ENCODE measurements around the gene GPC5. TPM values are rescaled to one million over a fixed set of nuclear protein-coding genes. Genes with fewer than 3 reads are reported as not detected.

The GPC5 gene
- polyA plus RNA-seq, 4 donors: 0.18 to 0.86 TPM; not detected in 2

DNA sequence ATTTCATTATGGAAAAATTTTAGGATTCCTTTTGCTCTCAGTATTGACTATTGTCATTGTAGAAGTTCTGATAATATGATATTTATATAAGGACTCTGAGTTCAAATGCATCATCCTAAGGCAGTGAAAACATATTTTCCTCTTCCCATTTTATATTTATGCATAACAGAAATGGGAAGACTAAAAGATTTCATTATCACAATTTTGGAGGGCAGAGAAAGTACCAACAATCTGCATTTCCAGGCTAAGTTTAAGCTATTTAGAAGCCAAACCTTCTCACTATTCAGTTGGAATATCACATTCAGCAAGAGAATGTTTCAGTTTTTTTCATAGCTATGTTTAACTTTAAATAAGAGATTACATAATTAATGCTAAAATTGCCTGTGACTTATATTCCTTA, 1269.7 kb downstream of the GPC5 start:
- no peak for FAIRE-seq
- H3K4me3 ChIP-seq (ENCODE audit: low read depth in 1 of 3, low read length in 3 of 3): no peak overlapping the region
- no peaks in the 10 kb centered on the region for H3K9me3 ChIP-seq (ENCODE audit: control insufficient read depth in 2 of 2, insufficient read depth in 1 of 2, low read depth in 1 of 2, low read length in 1 of 2)
- H3K4me1 ChIP-seq (ENCODE audit: control insufficient read depth in 3 of 3, insufficient read depth in 2 of 3, low read depth in 1 of 3, low read length in 2 of 3): no peaks in the 10 kb centered on the region
- DNase-seq: no peak
- no peaks in the 10 kb centered on the region for H3K27me3 ChIP-seq (ENCODE audit: control insufficient read depth in 3 of 3, insufficient read depth in 3 of 3, low read length in 3 of 3)
- no peaks in the 10 kb centered on the region for H3K36me3 ChIP-seq (ENCODE audit: control insufficient read depth in 3 of 3, insufficient read depth in 2 of 3, low read depth in 1 of 3, low read length in 3 of 3)
- no peak overlapping the region for H3K27ac ChIP-seq (ENCODE audit: low read depth in 1 of 3, low read length in 2 of 3)

DNA sequence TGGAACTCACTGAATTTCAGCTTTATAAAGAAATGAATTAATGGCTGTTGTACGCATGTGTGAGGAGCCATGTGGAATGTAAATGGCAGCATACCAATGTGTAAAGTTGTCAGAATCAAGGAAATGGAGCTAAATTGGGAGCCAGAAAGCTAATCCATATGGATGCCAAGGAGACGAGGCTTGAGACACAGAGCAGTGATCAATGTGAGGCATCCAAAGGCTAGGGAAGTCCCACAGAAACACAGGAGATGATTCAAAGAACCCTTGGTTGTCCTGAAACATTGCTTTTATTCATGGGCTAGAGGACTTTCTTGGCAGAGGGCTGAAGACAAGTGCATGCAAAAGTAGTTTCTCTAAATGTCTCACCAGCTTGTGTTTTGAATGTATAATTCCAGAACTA, 1271.7 kb downstream of the GPC5 start:
- no peaks in the 10 kb centered on the region for H3K27me3 ChIP-seq (ENCODE audit: control insufficient read depth in 3 of 3, insufficient read depth in 3 of 3, low read length in 3 of 3)
- H3K4me1 ChIP-seq (ENCODE audit: control insufficient read depth in 3 of 3, insufficient read depth in 2 of 3, low read depth in 1 of 3, low read length in 2 of 3): no peaks in the 10 kb centered on the region
- WGBS, 3 donors: 85 to 93% (median 93%) methylated on average over 2 of the region's 2 CpGs
- no peak for DNase-seq
- H3K36me3 ChIP-seq (ENCODE audit: control insufficient read depth in 3 of 3, insufficient read depth in 2 of 3, low read depth in 1 of 3, low read length in 3 of 3): no peaks in the 10 kb centered on the region
- no peak for FAIRE-seq
- H3K4me3 ChIP-seq (ENCODE audit: low read depth in 1 of 3, low read length in 3 of 3): no peak overlapping the region
- H3K27ac ChIP-seq (ENCODE audit: low read depth in 1 of 3, low read length in 2 of 3): no peak overlapping the region
- H3K9me3 ChIP-seq (ENCODE audit: control insufficient read depth in 2 of 2, insufficient read depth in 1 of 2, low read depth in 1 of 2, low read length in 1 of 2): no peaks in the 10 kb centered on the region

DNA sequence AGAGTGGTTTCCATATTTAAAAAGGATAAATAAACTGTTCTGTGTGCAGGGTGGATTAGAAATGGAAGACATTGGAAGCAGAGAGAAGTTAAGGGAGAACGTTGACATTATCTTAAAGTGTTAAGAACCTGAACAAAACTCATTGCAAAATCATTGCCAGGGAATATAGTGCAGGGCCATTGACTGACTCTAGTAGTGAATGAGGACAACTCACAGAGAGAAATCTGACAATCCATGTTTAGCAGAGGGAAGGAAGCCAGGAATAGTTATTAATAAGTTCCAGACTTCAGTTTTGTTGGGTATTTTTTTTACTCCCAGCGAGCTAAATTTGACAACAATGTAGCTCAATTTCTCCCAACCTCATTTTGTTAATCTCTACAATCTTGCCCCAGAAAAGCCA, 1273.4 kb downstream of the GPC5 start:
- FAIRE-seq (no peak), DNase-seq (no peak)
- H3K27me3 ChIP-seq (ENCODE audit: control insufficient read depth in 3 of 3, insufficient read depth in 3 of 3, low read length in 3 of 3): no peaks in the 10 kb centered on the region
- H3K27ac ChIP-seq (ENCODE audit: low read depth in 1 of 3, low read length in 2 of 3): no peak overlapping the region
- H3K9me3 ChIP-seq (ENCODE audit: control insufficient read depth in 2 of 2, insufficient read depth in 1 of 2, low read depth in 1 of 2, low read length in 1 of 2): no peaks in the 10 kb centered on the region
- WGBS, 3 donors: 80 to 83% (median 82%) methylated on average over 2 of the region's 2 CpGs
- no peak overlapping the region for H3K4me3 ChIP-seq (ENCODE audit: low read depth in 1 of 3, low read length in 3 of 3)
- no peaks in the 10 kb centered on the region for H3K36me3 ChIP-seq (ENCODE audit: control insufficient read depth in 3 of 3, insufficient read depth in 2 of 3, low read depth in 1 of 3, low read length in 3 of 3)
- no peaks in the 10 kb centered on the region for H3K4me1 ChIP-seq (ENCODE audit: control insufficient read depth in 3 of 3, insufficient read depth in 2 of 3, low read depth in 1 of 3, low read length in 2 of 3)

DNA sequence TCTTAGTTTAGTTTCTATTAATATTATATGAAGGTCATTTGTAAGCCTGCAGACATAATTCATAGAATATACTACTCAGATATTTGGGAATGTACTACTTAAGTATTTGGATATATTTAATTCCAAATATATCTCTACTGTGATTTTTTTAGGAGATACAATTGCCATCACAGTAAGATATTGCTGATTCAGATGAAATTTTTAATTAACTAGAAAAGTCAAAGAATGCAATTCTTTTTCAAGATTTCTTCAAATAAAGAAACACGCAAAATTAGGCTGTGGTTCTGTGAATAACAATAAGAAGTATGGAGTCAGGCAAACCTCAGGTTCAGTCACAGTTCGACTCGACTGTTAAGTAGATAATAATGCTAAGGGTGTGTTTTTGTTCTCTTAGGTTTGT, 1277.8 kb downstream of the GPC5 start:
- FAIRE-seq (no peak), DNase-seq (no peak)
- Histone ChIP-seq H3K27ac (ENCODE audit: low read depth in 1 of 3, low read length in 2 of 3) (no peak overlapping the region), H3K9me3 (ENCODE audit: control insufficient read depth in 2 of 2, insufficient read depth in 1 of 2, low read depth in 1 of 2, low read length in 1 of 2) (no peaks in the 10 kb centered on the region), H3K36me3 (ENCODE audit: control insufficient read depth in 3 of 3, insufficient read depth in 2 of 3, low read depth in 1 of 3, low read length in 3 of 3) (no peaks in the 10 kb centered on the region), H3K4me3 (ENCODE audit: low read depth in 1 of 3, low read length in 3 of 3) (no peak overlapping the region), H3K4me1 (ENCODE audit: control insufficient read depth in 3 of 3, insufficient read depth in 2 of 3, low read depth in 1 of 3, low read length in 2 of 3) (no peaks in the 10 kb centered on the region), H3K27me3 (ENCODE audit: control insufficient read depth in 3 of 3, insufficient read depth in 3 of 3, low read length in 3 of 3) (no peaks in the 10 kb centered on the region)
- WGBS, 3 donors: 83 to 91% (median 88%) methylated on average over 3 of the region's 3 CpGs

DNA sequence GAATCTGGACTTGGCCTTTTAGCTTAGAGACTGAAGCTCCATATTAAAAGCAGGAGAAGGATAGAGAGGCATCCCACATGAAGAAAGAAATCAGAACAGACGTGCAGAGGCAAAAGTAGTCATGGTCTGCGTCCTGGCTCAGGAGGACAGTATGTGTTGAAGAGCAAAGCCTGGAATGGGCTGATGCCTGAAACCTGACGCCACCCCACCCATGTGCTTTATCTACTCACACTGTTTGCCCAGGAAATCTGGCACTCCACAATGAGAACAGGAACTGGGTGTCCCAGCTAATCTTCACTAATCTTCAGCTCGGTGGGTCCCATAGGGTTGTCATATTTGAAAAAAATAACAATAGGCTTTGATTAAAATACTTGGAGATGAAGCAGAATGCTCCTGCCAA, 1279.2 kb downstream of the GPC5 start:
- no peaks in the 10 kb centered on the region for H3K4me1 ChIP-seq (ENCODE audit: control insufficient read depth in 3 of 3, insufficient read depth in 2 of 3, low read depth in 1 of 3, low read length in 2 of 3)
- H3K9me3 ChIP-seq (ENCODE audit: control insufficient read depth in 2 of 2, insufficient read depth in 1 of 2, low read depth in 1 of 2, low read length in 1 of 2): no peaks in the 10 kb centered on the region
- H3K36me3 ChIP-seq (ENCODE audit: control insufficient read depth in 3 of 3, insufficient read depth in 2 of 3, low read depth in 1 of 3, low read length in 3 of 3): no peaks in the 10 kb centered on the region
- H3K4me3 ChIP-seq (ENCODE audit: low read depth in 1 of 3, low read length in 3 of 3): no peak overlapping the region
- WGBS, 3 donors: 37 to 60% (median 53%) methylated on average over 4 of the region's 4 CpGs
- H3K27me3 ChIP-seq (ENCODE audit: control insufficient read depth in 3 of 3, insufficient read depth in 3 of 3, low read length in 3 of 3): no peaks in the 10 kb centered on the region
- no peak for DNase-seq
- no peak overlapping the region for H3K27ac ChIP-seq (ENCODE audit: low read depth in 1 of 3, low read length in 2 of 3)
- no peak for FAIRE-seq

DNA sequence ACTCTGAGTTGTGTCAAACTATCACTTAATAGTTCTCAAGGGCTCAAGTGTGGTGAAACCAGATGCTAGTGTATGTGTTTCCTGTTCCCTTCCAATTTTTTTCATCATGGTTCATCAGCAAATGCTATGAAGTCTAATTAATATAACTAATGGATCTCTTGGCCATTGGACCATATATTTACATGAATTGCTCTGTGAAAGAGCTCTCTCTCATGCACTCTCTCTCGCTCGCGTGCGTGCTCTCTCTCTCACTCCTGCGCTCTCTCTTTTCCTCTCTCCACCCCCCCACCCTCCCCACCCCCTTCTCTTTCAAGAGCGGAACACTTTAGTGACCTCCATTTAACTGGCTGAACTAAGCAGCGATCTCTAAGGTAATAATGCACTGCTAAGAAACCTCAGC, 1281.2 kb downstream of the GPC5 start:
- 93 to 97% (median 93%) methylated on average over 7 of the region's 7 CpGs for WGBS, 3 donors

DNA sequence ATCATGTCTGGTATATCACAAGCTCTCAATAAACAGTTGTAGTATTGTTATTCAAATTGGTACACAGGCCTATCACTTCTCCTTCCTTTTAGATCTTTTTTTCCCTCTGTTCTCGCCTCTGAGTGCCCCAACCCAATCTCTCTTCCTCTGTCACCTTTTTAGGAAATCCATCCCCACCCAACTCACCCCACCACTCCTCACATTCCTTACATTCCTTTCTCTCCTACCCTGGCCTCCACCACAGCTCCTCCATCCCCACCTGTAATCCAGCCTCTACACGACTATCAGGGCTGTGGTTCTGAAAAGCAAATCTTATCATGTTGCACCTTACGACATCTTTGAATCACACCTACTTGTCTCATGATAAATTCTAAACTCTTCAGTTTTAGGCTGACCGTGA, 1282.8 kb downstream of the GPC5 start:
- DNase-seq: no peak
- Histone ChIP-seq H3K4me1 (ENCODE audit: control insufficient read depth in 3 of 3, insufficient read depth in 2 of 3, low read depth in 1 of 3, low read length in 2 of 3) (no peaks in the 10 kb centered on the region), H3K9me3 (ENCODE audit: control insufficient read depth in 2 of 2, insufficient read depth in 1 of 2, low read depth in 1 of 2, low read length in 1 of 2) (no peaks in the 10 kb centered on the region), H3K36me3 (ENCODE audit: control insufficient read depth in 3 of 3, insufficient read depth in 2 of 3, low read depth in 1 of 3, low read length in 3 of 3) (no peaks in the 10 kb centered on the region), H3K4me3 (ENCODE audit: low read depth in 1 of 3, low read length in 3 of 3) (no peak overlapping the region), H3K27ac (ENCODE audit: low read depth in 1 of 3, low read length in 2 of 3) (no peak overlapping the region), H3K27me3 (ENCODE audit: control insufficient read depth in 3 of 3, insufficient read depth in 3 of 3, low read length in 3 of 3) (no peaks in the 10 kb centered on the region)
- 78 to 87% (median 86%) methylated on average over 4 of the region's 4 CpGs for WGBS, 3 donors
- FAIRE-seq: no peak

More for the DNA sequence above, 1281.2 kb downstream of the GPC5 start:
- DNase-seq: no peak
- Histone ChIP-seq H3K4me3 (ENCODE audit: low read depth in 1 of 3, low read length in 3 of 3) (no peak overlapping the region), H3K27ac (ENCODE audit: low read depth in 1 of 3, low read length in 2 of 3) (no peak overlapping the region), H3K27me3 (ENCODE audit: control insufficient read depth in 3 of 3, insufficient read depth in 3 of 3, low read length in 3 of 3) (no peaks in the 10 kb centered on the region), H3K36me3 (ENCODE audit: control insufficient read depth in 3 of 3, insufficient read depth in 2 of 3, low read depth in 1 of 3, low read length in 3 of 3) (no peaks in the 10 kb centered on the region), H3K9me3 (ENCODE audit: control insufficient read depth in 2 of 2, insufficient read depth in 1 of 2, low read depth in 1 of 2, low read length in 1 of 2) (no peaks in the 10 kb centered on the region), H3K4me1 (ENCODE audit: control insufficient read depth in 3 of 3, insufficient read depth in 2 of 3, low read depth in 1 of 3, low read length in 2 of 3) (no peaks in the 10 kb centered on the region)
- no peak for FAIRE-seq

DNA sequence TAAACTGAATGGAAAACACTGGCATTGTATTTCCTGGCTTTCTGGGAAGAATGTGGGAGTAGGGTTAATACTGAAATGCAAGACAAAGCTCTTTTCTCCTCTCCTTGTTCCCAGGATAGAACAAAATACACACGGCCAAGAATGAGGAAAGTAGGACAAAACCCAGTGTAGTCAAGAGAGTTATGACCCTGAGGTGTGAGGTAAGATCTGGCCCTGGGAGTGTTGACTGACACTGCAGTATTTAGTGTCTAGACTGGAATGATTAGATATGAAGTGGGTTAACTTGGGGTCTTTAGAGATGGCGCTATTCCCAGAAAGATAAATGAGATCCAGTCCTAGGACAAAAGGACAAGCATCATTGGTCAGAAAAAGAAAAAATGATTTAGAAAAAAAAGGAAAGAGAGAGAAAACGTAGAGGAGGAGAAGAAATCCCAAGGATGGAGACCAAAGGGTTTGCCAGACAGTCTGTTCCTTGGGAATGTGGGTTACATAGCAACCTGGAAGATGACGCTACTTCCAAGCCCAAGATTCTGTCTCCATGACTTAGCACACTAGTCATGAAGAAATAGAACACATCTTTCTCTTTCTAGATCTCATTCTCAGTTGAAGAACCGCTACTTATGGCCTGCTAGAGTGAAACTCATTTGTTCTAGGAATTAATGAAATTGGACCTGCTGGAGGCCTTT, 1284.6 kb downstream of the GPC5 start:
- H3K4me3 ChIP-seq (ENCODE audit: low read depth in 1 of 3, low read length in 3 of 3): no peak overlapping the region
- H3K27ac ChIP-seq (ENCODE audit: low read depth in 1 of 3, low read length in 2 of 3): no peak overlapping the region
- H3K4me1 ChIP-seq (ENCODE audit: control insufficient read depth in 3 of 3, insufficient read depth in 2 of 3, low read depth in 1 of 3, low read length in 2 of 3): no peaks in the 10 kb centered on the region
- no peaks in the 10 kb centered on the region for H3K9me3 ChIP-seq (ENCODE audit: control insufficient read depth in 2 of 2, insufficient read depth in 1 of 2, low read depth in 1 of 2, low read length in 1 of 2)
- DNase-seq: no peak
- no peaks in the 10 kb centered on the region for H3K27me3 ChIP-seq (ENCODE audit: control insufficient read depth in 3 of 3, insufficient read depth in 3 of 3, low read length in 3 of 3)
- no peaks in the 10 kb centered on the region for H3K36me3 ChIP-seq (ENCODE audit: control insufficient read depth in 3 of 3, insufficient read depth in 2 of 3, low read depth in 1 of 3, low read length in 3 of 3)
- FAIRE-seq: no peak
- 76 to 86% (median 80%) methylated on average over 5 of the region's 5 CpGs for WGBS, 3 donors

DNA sequence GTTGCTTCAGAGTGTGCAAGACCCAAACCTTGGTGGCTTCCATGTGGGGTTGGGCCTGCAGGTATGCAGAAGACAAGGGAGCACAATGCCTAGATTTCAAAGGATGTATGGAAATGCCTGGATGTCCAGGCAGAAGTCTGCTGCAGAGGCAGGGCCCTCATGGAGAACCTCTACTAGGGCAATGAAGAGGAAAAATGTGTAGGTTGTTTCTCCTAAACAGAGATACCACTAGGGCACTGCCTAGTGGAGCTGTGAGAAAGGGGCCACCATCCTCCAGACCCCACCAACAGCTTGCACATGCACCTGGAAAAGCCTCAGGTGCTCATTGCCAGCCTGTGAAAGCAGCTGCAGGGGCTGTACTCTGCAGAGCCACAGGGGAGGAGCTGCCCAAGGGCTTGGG, 1295.6 kb downstream of the GPC5 start:
- peaks cover 0 to 7% of the 10 kb centered on the region in 2 donors for H3K9me3 ChIP-seq (ENCODE audit: control insufficient read depth in 2 of 2, insufficient read depth in 1 of 2, low read depth in 1 of 2, low read length in 1 of 2)
- no peaks in the 10 kb centered on the region for H3K4me1 ChIP-seq (ENCODE audit: control insufficient read depth in 3 of 3, insufficient read depth in 2 of 3, low read depth in 1 of 3, low read length in 2 of 3)
- FAIRE-seq (no peak), DNase-seq (no peak)
- no peaks in the 10 kb centered on the region for H3K36me3 ChIP-seq (ENCODE audit: control insufficient read depth in 3 of 3, insufficient read depth in 2 of 3, low read depth in 1 of 3, low read length in 3 of 3)
- no peak overlapping the region for H3K27ac ChIP-seq (ENCODE audit: low read depth in 1 of 3, low read length in 2 of 3)
- no peak overlapping the region for H3K4me3 ChIP-seq (ENCODE audit: low read depth in 1 of 3, low read length in 3 of 3)
- H3K27me3 ChIP-seq (ENCODE audit: control insufficient read depth in 3 of 3, insufficient read depth in 3 of 3, low read length in 3 of 3): no peaks in the 10 kb centered on the region

Measured in small intestine (tissue), 7 donors.